Measurements from ENCODE around the gene B3GLCT. TPM values are rescaled to one million over a fixed set of nuclear protein-coding genes. Genes with fewer than 3 reads are reported as not detected.

The B3GLCT gene
- total and polyA plus RNA-seq, 2 experiments from 2014 or later: 2.2 to 4.4 TPM

- no peak for TF ChIP-seq ZNF462 (CRISPR knock-in tag; IDR thresholded peaks at IDR 0.05)
These were observed 174.9 kb downstream of the B3GLCT start (continued) for GRCh38 chr13:31374682-31375081.

GRCh38 chr13:31377946-31378345 lies 178.2 kb downstream of the B3GLCT start:
- Histone ChIP-seq H3K9me2 (ENCODE audit: insufficient read depth) (no peaks in the 10 kb centered on the region; the same call in 1 of the 2 replicates), H3K79me2 (replicated peaks; ENCODE audit: insufficient read depth) (no peaks in the 10 kb centered on the region), H3K4me1 (ENCODE audit: insufficient read depth) (no peaks in the 10 kb centered on the region), H3K4me2 (no peak overlapping the region), H4K20me1 (replicated peaks; ENCODE audit: insufficient read depth) (no peaks in the 10 kb centered on the region), H2AFZ (no peak overlapping the region), H3K27me3 (ENCODE audit: insufficient read depth) (no peaks in the 10 kb centered on the region), H3K4me3 (no peak overlapping the region), H3K27ac (ENCODE audit: low read depth) (no peak overlapping the region), H3K36me3 (ENCODE audit: insufficient read depth) (no peaks in the 10 kb centered on the region), H3F3A (replicated peaks; ENCODE audit: low read depth) (no peaks in the 10 kb centered on the region)
- no peak for TF ChIP-seq EZH2phosphoT487 (IDR thresholded peaks at IDR 0.05; ENCODE audit: unreplicated experiment)
- no peak for TF ChIP-seq STAT1 (IDR thresholded peaks at IDR 0.05; ENCODE audit: unreplicated experiment)
- TF ChIP-seq ZNF462 (CRISPR knock-in tag; IDR thresholded peaks at IDR 0.05): no peak
- TF ChIP-seq ETS1 (IDR thresholded peaks at IDR 0.05): no peak
- no peak for TF ChIP-seq ZNF114 (CRISPR knock-in tag; IDR thresholded peaks at IDR 0.05)
- H3K36me3 Mint-ChIP-seq (ENCODE audit: low read depth): no peaks in the 10 kb centered on the region
- H3K4me1 Mint-ChIP-seq: peaks cover 8% of the 10 kb centered on the region; the same call in 2 of the 3 replicates
- DNase-seq (ENCODE audit: low spot score) (no peak), ATAC-seq (no peak)
- no peaks in the 10 kb centered on the region for H3K9me3 Mint-ChIP-seq
- no peak overlapping the region for H3K4me3 Mint-ChIP-seq
- H3K27me3 Mint-ChIP-seq (ENCODE audit: insufficient read depth, low read depth, poor library complexity): peaks cover 2% of the 10 kb centered on the region
- H3K27ac Mint-ChIP-seq: no peak overlapping the region
